Sigmoid colon (tissue), 7 donors: ENCODE results near the gene CRY2. TPM values are rescaled to one million over a fixed set of nuclear protein-coding genes. Genes with fewer than 3 reads are reported as not detected.

ENCODE experiments used
- DNase-seq: peaks from one replicate; pipeline ENCODE4 v3.0.0-alpha.2; 2019
- H3K27ac ChIP-seq, 4 donors: fragments of 200-600 bp; sonication (generic); one replicate each; pipeline ENCODE4 v1.5.1; 2016 to 2019; ENCODE audit warnings: mild to moderate bottlenecking in 1 of 4
- H3K27me3 ChIP-seq, 3 donors: fragments of 200-600 bp; sonication (generic); one replicate each; pipeline ENCODE4 v1.5.1; 2019; ENCODE audit warnings: mild to moderate bottlenecking in 1 of 3
- H3K36me3 ChIP-seq, 4 donors: fragments of 200-600 bp; sonication (generic); one replicate each; pipeline ENCODE4 v1.5.1; 2016 to 2019
- H3K4me1 ChIP-seq, 4 donors: fragments of 200-600 bp; sonication (generic); one replicate each; pipeline ENCODE4 v1.5.1; 2017 to 2019
- H3K4me3 ChIP-seq, 4 donors: fragments of 200-600 bp; sonication (generic); one replicate each; pipeline ENCODE4 v1.5.1; 2017 to 2019; ENCODE audit warnings: mild to moderate bottlenecking in 2 of 4, moderate library complexity in 1 of 4
- H3K9me3 ChIP-seq, 4 donors: fragments of 200-600 bp in 3 of 4; sonication (generic) in 3 of 4; one replicate each; pipeline versions ENCODE4 v1.5.1 to v1.6.1; 2013 to 2019
- EP300 ChIP-seq, 4 donors: sonication (generic); formaldehyde crosslinking; IDR thresholded peaks; one replicate each; pipeline ENCODE4 v1.6.1; 2017; ENCODE audit warnings: antibody characterized with exemption in 4 of 4
- POLR2A ChIP-seq, 2 donors: fragments of 450-650 bp; IDR thresholded peaks; one replicate each; pipeline ENCODE4 v1.6.1; 2016; ENCODE audit warnings: antibody characterized with exemption in 2 of 2, mild to moderate bottlenecking in 2 of 2, moderate library complexity in 2 of 2
- POLR2AphosphoS5 ChIP-seq, 4 donors: sonication (generic); formaldehyde crosslinking; IDR thresholded peaks; one replicate each; pipeline ENCODE4 v1.6.1; 2017; ENCODE audit warnings: antibody characterized with exemption in 4 of 4
- WGBS, 2 donors: extraction: QIAGEN DNeasy Blood & Tissue Kit; methylation state at CpG; one replicate each; pipeline ENCODE4 v1.1.7; 2013; 5-methylcytosine and 5-hydroxymethylcytosine counted together
- intact Hi-C: fragments of 100-400 bp; cut with DNase I; formaldehyde crosslinking; loops from one replicate; pipeline ENCODE4 v1.15.1; 2023
- polyA plus RNA-seq, 3 donors: library from polyadenylated mRNA; stranded (reverse); fragments of 200-250 nt; gene quantifications; one replicate each; pipeline ENCODE4 v1.2.3, GENCODE V29; 2013
- total RNA-seq, 4 donors: library from RNA; depleted of rRNA; stranded (reverse); fragments of >200 nt; gene quantifications; one replicate each; pipeline ENCODE4 v1.1.0, GENCODE V29; 2016
- TF ChIP-seq, protein P1 (sequence below), 4 experiments: fragments of 450-650 bp in 3 of 4; fragments of 200-600 bp in 1 of 4; IDR thresholded peaks; one replicate each; pipeline ENCODE4 v1.5.1; 2016 to 2019; ENCODE audit warnings: antibody characterized with exemption in 4 of 4, mild to moderate bottlenecking in 3 of 4, moderate library complexity in 2 of 4
- donor health status: healthy with polysubstance abuse.
- donor health status: Bipolar disorder and iron deficiency.
- donor health status: healthy.

CRY2 gene
- total and polyA plus RNA-seq, 7 donors, result 5.3 to 49.3 (median 27.5) TPM

GRCh38 chr11:45907911-45908370 lies 60.7 kb downstream of the CRY2 start:
- no peak overlapping the region for H3K4me3 ChIP-seq
- peak; percentile 78 for DNase-seq
- H3K27ac ChIP-seq, result no peak overlapping the region
- WGBS, 2 donors, result 80 to 84% methylated on average over 8 of the region's 8 CpGs
- TF ChIP-seq POLR2A (IDR thresholded peaks at IDR 0.05) (no peak), POLR2AphosphoS5 (IDR thresholded peaks at IDR 0.05) (peak in 1 of 4 donors; percentile 3)
- TF ChIP-seq, protein P1, sequence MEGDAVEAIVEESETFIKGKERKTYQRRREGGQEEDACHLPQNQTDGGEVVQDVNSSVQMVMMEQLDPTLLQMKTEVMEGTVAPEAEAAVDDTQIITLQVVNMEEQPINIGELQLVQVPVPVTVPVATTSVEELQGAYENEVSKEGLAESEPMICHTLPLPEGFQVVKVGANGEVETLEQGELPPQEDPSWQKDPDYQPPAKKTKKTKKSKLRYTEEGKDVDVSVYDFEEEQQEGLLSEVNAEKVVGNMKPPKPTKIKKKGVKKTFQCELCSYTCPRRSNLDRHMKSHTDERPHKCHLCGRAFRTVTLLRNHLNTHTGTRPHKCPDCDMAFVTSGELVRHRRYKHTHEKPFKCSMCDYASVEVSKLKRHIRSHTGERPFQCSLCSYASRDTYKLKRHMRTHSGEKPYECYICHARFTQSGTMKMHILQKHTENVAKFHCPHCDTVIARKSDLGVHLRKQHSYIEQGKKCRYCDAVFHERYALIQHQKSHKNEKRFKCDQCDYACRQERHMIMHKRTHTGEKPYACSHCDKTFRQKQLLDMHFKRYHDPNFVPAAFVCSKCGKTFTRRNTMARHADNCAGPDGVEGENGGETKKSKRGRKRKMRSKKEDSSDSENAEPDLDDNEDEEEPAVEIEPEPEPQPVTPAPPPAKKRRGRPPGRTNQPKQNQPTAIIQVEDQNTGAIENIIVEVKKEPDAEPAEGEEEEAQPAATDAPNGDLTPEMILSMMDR (IDR thresholded peaks at IDR 0.05), result no peak
- peaks cover under 1 to 60% (median 19%) of the 10 kb centered on the region in 4 donors for H3K36me3 ChIP-seq
- intact Hi-C loops, result no loop called here
- no peaks in the 10 kb centered on the region for H3K4me1 ChIP-seq
- no peaks in the 10 kb centered on the region for H3K27me3 ChIP-seq
- no peaks in the 10 kb centered on the region for H3K9me3 ChIP-seq

GRCh38 chr11:45909594-45910475 lies 62.6 kb downstream of the CRY2 start:
- intact Hi-C loops, result no loop called here
- Histone ChIP-seq H3K4me1 (no peaks in the 10 kb centered on the region), H3K9me3 (no peaks in the 10 kb centered on the region), H3K4me3 (no peak overlapping the region), H3K36me3 (peaks cover 15 to 62% (median 36%) of the 10 kb centered on the region in 4 donors), H3K27me3 (no peaks in the 10 kb centered on the region), H3K27ac (no peak overlapping the region)
- 88 to 93% methylated on average over 32 of the region's 32 CpGs for WGBS, 2 donors
- no peak for DNase-seq
- TF ChIP-seq POLR2A (IDR thresholded peaks at IDR 0.05) (no peak), POLR2AphosphoS5 (IDR thresholded peaks at IDR 0.05) (no peak), EP300 (IDR thresholded peaks at IDR 0.05) (no peak)
- TF ChIP-seq, protein P1 (IDR thresholded peaks at IDR 0.05), result no peak

GRCh38 chr11:45910623-45911022 lies 63.3 kb downstream of the CRY2 start:
- WGBS, 2 donors, result 89 to 92% methylated on average over 9 of the region's 9 CpGs
- DNase-seq, result no peak
- Histone ChIP-seq H3K4me3 (no peak overlapping the region), H3K27ac (no peak overlapping the region), H3K4me1 (no peaks in the 10 kb centered on the region), H3K9me3 (no peaks in the 10 kb centered on the region), H3K36me3 (peaks cover 15 to 66% (median 40%) of the 10 kb centered on the region in 4 donors), H3K27me3 (no peaks in the 10 kb centered on the region)
- no peak for TF ChIP-seq POLR2A (IDR thresholded peaks at IDR 0.05)
- intact Hi-C loops, result no loop called here

DNA sequence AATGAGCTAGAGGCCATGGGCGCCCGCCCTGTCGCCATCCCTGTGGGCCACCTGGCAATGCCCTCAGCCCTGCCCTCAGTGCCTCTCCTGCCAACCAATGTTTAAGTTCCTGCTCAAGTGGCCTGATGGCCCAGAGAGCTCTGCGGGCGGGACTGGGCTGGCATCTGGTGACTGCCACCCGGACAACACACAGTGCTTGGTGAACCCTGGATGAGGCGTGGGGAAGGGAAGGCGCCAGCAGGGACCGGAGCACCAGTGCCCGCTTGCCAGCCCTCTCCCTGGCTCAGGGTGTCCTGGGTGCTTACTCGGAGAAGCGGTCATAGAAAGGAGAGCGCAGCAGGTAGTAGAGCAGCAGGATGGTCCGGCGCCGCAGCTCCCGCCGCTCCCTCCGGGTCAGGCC lies 66.2 kb downstream of the CRY2 start:
- no peak for TF ChIP-seq EP300 (IDR thresholded peaks at IDR 0.05)
- TF ChIP-seq, protein P1 (IDR thresholded peaks at IDR 0.05), result no peak
- no peak for TF ChIP-seq POLR2A (IDR thresholded peaks at IDR 0.05)
- no peak for TF ChIP-seq POLR2AphosphoS5 (IDR thresholded peaks at IDR 0.05)
- peaks cover 15 to 70% (median 41%) of the 10 kb centered on the region in 4 donors for H3K36me3 ChIP-seq
- WGBS, 2 donors, result 95 to 98% methylated on average over 19 of the region's 19 CpGs

DNA sequence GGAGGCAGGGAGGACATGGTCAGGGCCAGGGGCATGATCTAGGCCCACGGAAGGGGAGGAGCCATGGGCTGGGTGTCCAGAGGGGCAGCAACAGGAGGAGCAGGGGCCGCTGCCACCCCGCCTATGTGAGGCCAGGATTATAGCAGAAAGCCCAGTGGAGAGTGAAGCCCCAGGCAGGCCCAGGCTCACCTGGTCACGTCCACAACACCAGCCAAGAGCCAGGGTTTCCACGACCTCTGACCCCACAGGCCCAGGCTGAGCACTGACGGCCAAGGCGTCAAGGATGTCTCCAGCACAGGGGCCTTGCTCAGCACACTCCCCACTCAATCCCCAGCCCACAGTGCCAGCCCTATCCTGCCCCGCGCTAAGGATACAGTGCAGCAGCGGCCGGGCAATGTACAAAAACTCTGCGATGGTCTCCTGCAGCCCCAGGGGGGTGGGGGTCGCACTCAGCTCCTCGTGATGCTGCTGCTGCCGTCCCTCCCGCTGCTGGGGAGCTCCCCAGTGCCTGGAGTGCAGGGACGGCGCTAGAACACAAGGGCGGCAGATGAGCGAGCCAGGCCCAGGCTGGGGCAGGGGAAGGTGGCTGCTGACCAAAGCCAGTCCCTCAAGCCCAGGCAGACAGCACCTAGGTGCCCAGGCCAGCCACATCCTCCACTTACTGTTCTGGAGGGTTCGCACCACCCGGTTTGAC lies 66.8 kb downstream of the CRY2 start:
- intact Hi-C loops, result no loop called here
- Histone ChIP-seq H3K9me3 (no peaks in the 10 kb centered on the region), H3K27ac (no peak overlapping the region), H3K27me3 (no peaks in the 10 kb centered on the region), H3K4me1 (peaks cover 0 to 20% (median 15%) of the 10 kb centered on the region in 4 donors), H3K36me3 (peaks cover 15 to 70% (median 41%) of the 10 kb centered on the region in 4 donors), H3K4me3 (no peak overlapping the region)
- WGBS, 2 donors, result 92 to 93% methylated on average over 22 of the region's 22 CpGs
- TF ChIP-seq, protein P1 (IDR thresholded peaks at IDR 0.05), result no peak
- TF ChIP-seq POLR2A (IDR thresholded peaks at IDR 0.05) (no peak), EP300 (IDR thresholded peaks at IDR 0.05) (no peak), POLR2AphosphoS5 (IDR thresholded peaks at IDR 0.05) (no peak)
- no peak for DNase-seq

More for the DNA sequence above, 66.2 kb downstream of the CRY2 start:
- intact Hi-C loops, result no loop called here
- H3K27me3 ChIP-seq, result no peaks in the 10 kb centered on the region
- DNase-seq, result no peak
- peaks cover 0 to 17% (median 13%) of the 10 kb centered on the region in 4 donors for H3K4me1 ChIP-seq
- H3K27ac ChIP-seq, result no peak overlapping the region
- no peak overlapping the region for H3K4me3 ChIP-seq
- no peaks in the 10 kb centered on the region for H3K9me3 ChIP-seq
